Small intestine (tissue), 7 donors: ENCODE measurements around the gene SMIM12. TPM values are rescaled to one million over a fixed set of nuclear protein-coding genes. Genes with fewer than 3 reads are reported as not detected.

Experiments used
- DNase-seq, 2 donors: peaks; one replicate each; pipeline versions ENCODE4 v3.0.0 to v3.0.0-alpha.2; 2013
- FAIRE-seq: peaks from 2 replicates; lab custom pipeline; 2012; peaks lifted over from hg19 to GRCh38; lab: Jason Lieb, UNC
- H3K27ac ChIP-seq, 3 donors: one replicate each; pipeline ENCODE4 v1.5.1; 2013; ENCODE audit warnings: low read length in 2 of 3, mild to moderate bottlenecking in 2 of 3, control low read depth in 1 of 3, inconsistent platforms in 1 of 3, low read depth in 1 of 3, moderate library complexity in 1 of 3
- H3K27me3 ChIP-seq, 3 donors: one replicate each; pipeline ENCODE4 v1.6.1; 2013; ENCODE audit warnings: low read length in 3 of 3, inconsistent platforms in 1 of 3; ENCODE audit not compliant: control insufficient read depth in 3 of 3, insufficient read depth in 3 of 3
- H3K36me3 ChIP-seq, 3 donors: one replicate each; pipeline ENCODE4 v1.6.1; 2013; ENCODE audit warnings: low read length in 3 of 3, inconsistent platforms in 1 of 3, low read depth in 1 of 3, mild to moderate bottlenecking in 1 of 3, moderate library complexity in 1 of 3; ENCODE audit not compliant: control insufficient read depth in 3 of 3, insufficient read depth in 2 of 3
- H3K4me1 ChIP-seq, 3 donors: one replicate each; pipeline ENCODE4 v1.6.1; 2013; ENCODE audit warnings: low read length in 2 of 3, inconsistent platforms in 1 of 3, low read depth in 1 of 3, mild to moderate bottlenecking in 1 of 3, moderate library complexity in 1 of 3; ENCODE audit not compliant: control insufficient read depth in 3 of 3, insufficient read depth in 2 of 3
- H3K4me3 ChIP-seq, 3 donors: one replicate each; pipeline ENCODE4 v1.5.1; 2013; ENCODE audit warnings: low read length in 3 of 3, control low read depth in 1 of 3, inconsistent platforms in 1 of 3, low read depth in 1 of 3, mild to moderate bottlenecking in 1 of 3, moderate library complexity in 1 of 3
- H3K9me3 ChIP-seq, 2 donors: one replicate each; pipeline ENCODE4 v1.6.1; 2013; ENCODE audit warnings: low read depth in 1 of 2, low read length in 1 of 2; ENCODE audit not compliant: control insufficient read depth in 2 of 2, insufficient read depth in 1 of 2
- WGBS, 3 donors: extraction: QIAGEN DNeasy Blood & Tissue Kit; methylation state at CpG; one replicate each; pipeline ENCODE4 v1.1.7; 2013; 5-methylcytosine and 5-hydroxymethylcytosine counted together
- polyA plus RNA-seq, 4 donors: library from polyadenylated mRNA; stranded (reverse) in 3 of 4; unstranded in 1 of 4; fragments of 200-250 nt in 3 of 4; fragments of 120-200 nt in 1 of 4; gene quantifications; one replicate each; pipeline versions ENCODE4 v1.2.1 to v1.2.3, GENCODE V29; 2013
- donor health status: healthy with polysubstance abuse.
- donor health status: control.
- donor health status: control.
- donor health status: Bipolar disorder and iron deficiency.
- donor health status: healthy.

SMIM12 gene
- polyA plus RNA-seq, 4 donors, result 26.6 to 53.2 (median 35.0) TPM

GRCh38 chr1:34833711-34834110 is 25.8 kb downstream of the SMIM12 start:
- Histone ChIP-seq H3K4me1 (no peaks in the 10 kb centered on the region), H3K9me3 (no peaks in the 10 kb centered on the region), H3K27me3 (no peaks in the 10 kb centered on the region), H3K36me3 (peaks cover 0 to 9% (median 0%) of the 10 kb centered on the region in 3 donors), H3K27ac (no peak overlapping the region), H3K4me3 (no peak overlapping the region)
- 88 to 100% (median 96%) methylated on average over 1 of the region's 1 CpG for WGBS, 3 donors
- DNase-seq (no peak), FAIRE-seq (no peak)

DNA sequence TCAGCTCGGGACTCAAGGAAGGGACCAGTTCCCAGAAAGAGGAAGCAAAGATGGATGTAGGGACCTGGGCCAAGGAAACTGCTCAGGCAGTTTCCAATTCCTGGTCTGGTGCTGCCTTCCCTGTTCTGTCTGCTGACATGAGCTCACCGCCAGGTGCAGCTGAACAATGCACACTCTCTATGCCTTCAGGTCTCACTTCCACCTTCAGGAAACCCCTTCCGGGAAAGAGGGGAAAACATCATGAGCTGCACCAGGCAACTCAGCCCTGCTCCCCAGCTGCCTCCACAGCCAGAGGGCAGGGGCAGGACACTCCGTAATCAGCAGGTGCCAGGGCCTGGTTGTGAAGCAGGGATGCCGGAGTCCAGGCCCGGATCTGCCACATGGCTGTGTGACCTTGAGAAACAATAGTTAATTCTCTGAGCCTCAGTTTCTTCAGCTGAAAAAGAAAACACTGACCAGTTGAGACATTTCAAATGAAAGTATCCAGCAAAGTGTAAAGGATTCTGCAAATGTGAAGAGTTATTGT is 27.8 kb downstream of the SMIM12 start:
- Histone ChIP-seq H3K4me3 (no peak overlapping the region), H3K4me1 (no peaks in the 10 kb centered on the region), H3K27me3 (no peaks in the 10 kb centered on the region), H3K36me3 (peaks cover 0 to 6% (median 0%) of the 10 kb centered on the region in 3 donors), H3K9me3 (no peaks in the 10 kb centered on the region), H3K27ac (no peak overlapping the region)
- WGBS, 3 donors, result 79 to 83% (median 80%) methylated on average over 6 of the region's 6 CpGs
- DNase-seq (no peak), FAIRE-seq (no peak)

DNA sequence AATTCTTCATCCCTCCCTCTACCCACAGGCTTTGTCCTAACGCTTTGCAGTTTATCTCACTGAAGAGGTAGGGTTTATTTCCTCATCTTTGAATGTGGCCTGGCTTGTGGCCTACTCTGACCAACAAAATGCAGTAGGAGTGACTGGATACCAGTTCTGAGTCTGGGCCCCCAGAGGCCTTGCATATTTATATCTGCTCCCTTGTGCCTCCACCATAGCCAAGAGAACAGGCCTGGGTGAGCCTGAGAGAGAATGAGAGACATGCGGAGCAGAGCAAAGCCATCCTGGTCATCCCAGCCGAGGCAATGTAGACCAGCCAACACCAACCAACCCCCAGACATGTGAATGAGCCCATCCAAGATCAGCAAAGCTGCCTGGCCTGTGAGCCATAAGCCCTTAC is 30.3 kb downstream of the SMIM12 start:
- DNase-seq, result no peak
- H3K27me3 ChIP-seq, result no peaks in the 10 kb centered on the region
- H3K4me3 ChIP-seq, result no peak overlapping the region
- H3K36me3 ChIP-seq, result peaks cover 0 to 2% (median 0%) of the 10 kb centered on the region in 3 donors
- peaks cover 0 to 6% (median 0%) of the 10 kb centered on the region in 3 donors for H3K4me1 ChIP-seq
- H3K9me3 ChIP-seq, result no peaks in the 10 kb centered on the region
- WGBS, 3 donors, result 82 to 92% (median 83%) methylated on average over 3 of the region's 3 CpGs
- H3K27ac ChIP-seq, result no peak overlapping the region
- FAIRE-seq, result no peak

GRCh38 chr1:34828611-34829010 is 30.9 kb downstream of the SMIM12 start:
- FAIRE-seq (no peak), DNase-seq (no peak)
- H3K27ac ChIP-seq, result no peak overlapping the region
- no peak overlapping the region for H3K4me3 ChIP-seq
- no peaks in the 10 kb centered on the region for H3K9me3 ChIP-seq
- whole genome bisulfite sequencing, 3 donors, result 74 to 85% (median 80%) methylated on average over 2 of the region's 2 CpGs
- H3K36me3 ChIP-seq, result peaks cover 0 to 2% (median 0%) of the 10 kb centered on the region in 3 donors
- no peaks in the 10 kb centered on the region for H3K27me3 ChIP-seq
- peaks cover 0 to 6% (median 0%) of the 10 kb centered on the region in 3 donors for H3K4me1 ChIP-seq

DNA sequence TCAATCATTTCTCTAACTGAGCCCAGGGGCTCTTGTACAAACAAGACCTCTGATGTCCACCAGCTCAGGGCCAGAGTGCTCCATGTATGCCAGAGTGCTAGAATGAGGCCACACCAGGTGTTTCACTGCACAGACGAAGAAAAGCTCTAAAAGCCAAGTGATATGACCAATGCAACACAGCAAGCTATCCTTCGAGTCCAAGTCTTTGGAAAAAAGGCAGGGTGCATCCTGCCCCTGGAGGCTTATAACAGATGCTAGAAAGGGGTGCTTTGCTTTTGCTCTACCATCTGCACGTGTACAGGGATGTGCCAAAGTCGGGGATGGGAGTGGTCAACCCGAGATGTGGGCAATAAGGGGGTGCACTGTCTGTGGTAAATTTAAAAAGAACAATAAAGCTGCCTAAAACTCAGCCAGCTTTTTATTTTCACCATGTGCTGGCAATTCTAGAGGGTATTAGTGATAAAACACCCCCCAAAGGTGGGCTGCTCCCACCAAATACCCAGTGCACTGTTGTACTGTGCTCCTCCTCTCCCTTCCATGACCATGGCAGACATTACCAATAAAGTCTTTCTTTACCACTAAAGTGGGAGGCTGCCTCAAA is 32.1 kb downstream of the SMIM12 start:
- no peak for FAIRE-seq
- Histone ChIP-seq H3K9me3 (no peaks in the 10 kb centered on the region), H3K4me3 (no peak overlapping the region), H3K27ac (no peak overlapping the region), H3K27me3 (no peaks in the 10 kb centered on the region), H3K4me1 (peaks cover 0 to 6% (median 0%) of the 10 kb centered on the region in 3 donors), H3K36me3 (peaks cover 0 to 2% (median 0%) of the 10 kb centered on the region in 3 donors)
- WGBS, 3 donors, result 79 to 88% (median 81%) methylated on average over 5 of the region's 5 CpGs
- no peak for DNase-seq

DNA sequence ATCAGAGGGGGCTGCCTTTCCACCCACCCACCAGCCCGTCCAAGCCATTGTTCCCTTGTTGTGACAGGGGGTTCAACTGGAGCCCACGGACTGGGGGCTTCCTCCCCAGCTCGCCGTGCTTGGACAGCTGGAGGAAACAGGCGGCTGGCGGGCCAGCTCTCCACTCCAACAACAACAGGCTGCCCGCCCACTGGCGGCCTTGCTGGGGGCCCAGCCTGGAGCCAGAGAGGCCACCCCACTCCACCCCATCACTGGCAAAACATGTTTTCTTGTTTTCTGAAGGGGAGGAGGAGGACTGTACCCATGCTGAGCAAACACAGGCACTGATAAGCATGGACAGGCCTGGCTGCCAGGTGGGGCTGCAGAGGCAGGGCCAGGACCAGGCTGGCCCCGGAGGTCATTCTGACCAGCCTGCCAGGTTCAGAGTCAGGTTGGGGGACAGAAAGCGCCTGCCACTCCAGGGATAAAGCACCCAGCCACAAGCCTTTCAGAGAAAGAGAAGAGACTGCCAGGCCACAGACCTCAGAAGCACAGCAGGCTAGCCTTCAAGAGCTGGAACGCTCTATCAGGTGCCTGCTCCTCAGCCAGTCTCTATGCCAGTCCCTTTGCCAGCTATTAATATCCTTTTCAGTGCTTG is 34.0 kb downstream of the SMIM12 start:
- no peaks in the 10 kb centered on the region for H3K36me3 ChIP-seq
- DNase-seq (peak; percentile 7 to 36), FAIRE-seq (no peak)
- no peak overlapping the region for H3K4me3 ChIP-seq
- no peaks in the 10 kb centered on the region for H3K9me3 ChIP-seq
- H3K4me1 ChIP-seq, result peaks cover 0 to 6% (median 0%) of the 10 kb centered on the region in 3 donors
- 53 to 67% (median 64%) methylated on average over 11 of the region's 11 CpGs for WGBS, 3 donors
- H3K27me3 ChIP-seq, result no peaks in the 10 kb centered on the region
- H3K27ac ChIP-seq, result peak overlapping the region in 1 of 3 donors; percentile 17

GRCh38 chr1:34824817-34825454 is 34.6 kb downstream of the SMIM12 start:
- peaks cover 0 to 6% (median 0%) of the 10 kb centered on the region in 3 donors for H3K4me1 ChIP-seq
- no peaks in the 10 kb centered on the region for H3K36me3 ChIP-seq
- H3K27ac ChIP-seq, result no peak overlapping the region
- FAIRE-seq, result no peak
- H3K27me3 ChIP-seq, result no peaks in the 10 kb centered on the region
- WGBS, 3 donors, result 88 to 92% (median 91%) methylated on average over 3 of the region's 3 CpGs
- no peak overlapping the region for H3K4me3 ChIP-seq
- no peak for DNase-seq
- H3K9me3 ChIP-seq, result no peaks in the 10 kb centered on the region

DNA sequence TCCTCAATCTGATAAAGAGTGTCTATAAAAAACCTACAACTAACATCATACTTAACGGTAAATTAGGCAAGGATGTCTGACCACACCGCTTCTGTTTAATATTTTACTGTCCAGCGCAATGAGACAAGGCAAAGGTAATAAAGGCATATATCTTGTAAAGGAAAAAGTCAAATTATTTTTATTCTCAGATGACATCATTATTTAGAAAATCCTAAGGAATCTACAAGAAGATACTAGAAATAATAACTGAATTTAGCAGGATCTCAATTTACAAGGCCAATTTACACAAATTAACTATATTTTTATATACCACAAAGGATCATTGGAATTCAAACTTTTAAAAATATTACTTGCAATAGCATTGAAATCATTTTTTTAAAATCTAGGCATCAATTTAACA is 37.3 kb downstream of the SMIM12 start:
- FAIRE-seq (no peak), DNase-seq (no peak)
- Histone ChIP-seq H3K27ac (no peak overlapping the region), H3K27me3 (no peaks in the 10 kb centered on the region), H3K9me3 (no peaks in the 10 kb centered on the region), H3K4me1 (peaks cover 0 to 6% (median 0%) of the 10 kb centered on the region in 3 donors), H3K4me3 (no peak overlapping the region), H3K36me3 (no peaks in the 10 kb centered on the region)
- WGBS, 3 donors, result 79 to 82% (median 81%) methylated on average over 3 of the region's 3 CpGs
